WI38 (cell line): ENCODE data around the gene POLR2J3.
"Not testable (repeated sequence)": the region's sequence is repeated elsewhere in the genome, so short reads cannot be mapped to it uniquely, and the experiment has no call there.

Experiments used
- H3K4me3 ChIP-seq: 2 replicates; pipeline ENCODE4 v1.5.1; 2011; ENCODE audit warnings: low read depth, mild to moderate bottlenecking, control low read depth, low read length
- CTCF ChIP-seq: IDR thresholded peaks from 2 replicates; pipeline ENCODE4 v1.5.1; 2012; ENCODE audit warnings: low read depth, mild to moderate bottlenecking, control low read depth, low read length

POLR2J3 gene

GRCh38 chr7:102572261-102573239, at the start of gene POLR2J3:
Gene POLR2J3, minus strand, starts transcription at chr7:102572583. Its CDS starts 62 bp downstream, at chr7:102572521.
- H3K4me3 ChIP-seq, result peak within 1 kb of the TSS; percentile 63
- peak; percentile 49 for TF ChIP-seq CTCF

GRCh38 chr7:102618122-102618521, 45.7 kb upstream of the POLR2J3 start:
- H3K4me3 ChIP-seq, result not testable (repeated sequence)

DNA sequence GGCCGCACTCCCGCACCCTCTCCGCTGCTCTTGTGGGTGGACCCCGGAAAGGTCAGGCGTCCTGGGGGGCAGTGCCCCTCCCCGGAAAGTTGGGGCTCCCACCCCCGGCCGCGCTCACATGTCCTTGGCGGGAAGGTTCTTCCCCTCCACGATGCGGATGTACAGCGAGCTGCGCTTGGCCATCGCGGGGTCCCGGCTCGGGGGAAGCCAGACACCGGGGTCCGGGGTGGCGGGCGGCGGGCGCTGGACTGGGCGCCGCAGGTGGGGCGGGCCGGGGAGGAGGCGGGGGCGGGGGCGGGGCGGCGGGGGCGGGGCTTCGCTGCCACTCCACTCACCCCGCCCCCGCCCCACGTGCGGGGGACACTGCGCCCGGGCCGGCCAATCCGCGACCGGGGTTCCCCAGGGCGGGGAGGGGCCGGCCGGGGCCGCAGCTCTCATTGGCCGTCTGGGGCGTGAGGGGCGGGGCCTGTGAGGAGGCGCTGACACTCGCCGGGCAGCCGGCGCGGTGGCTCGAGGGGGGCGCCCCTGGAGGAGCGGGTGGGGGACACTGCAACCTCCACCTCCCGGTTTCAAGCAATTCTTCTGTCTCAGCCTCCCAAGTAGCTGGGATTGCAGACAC, 44.2 kb upstream of the POLR2J3 start, which contains the start of gene RASA4:
TSS of gene RASA4 (minus strand) at position 250 of the 619 bp plus-strand sequence. CDS start at position 183, 67 bp downstream.
- H3K4me3 ChIP-seq, result peak within 1 kb of the TSS; percentile 48

DNA sequence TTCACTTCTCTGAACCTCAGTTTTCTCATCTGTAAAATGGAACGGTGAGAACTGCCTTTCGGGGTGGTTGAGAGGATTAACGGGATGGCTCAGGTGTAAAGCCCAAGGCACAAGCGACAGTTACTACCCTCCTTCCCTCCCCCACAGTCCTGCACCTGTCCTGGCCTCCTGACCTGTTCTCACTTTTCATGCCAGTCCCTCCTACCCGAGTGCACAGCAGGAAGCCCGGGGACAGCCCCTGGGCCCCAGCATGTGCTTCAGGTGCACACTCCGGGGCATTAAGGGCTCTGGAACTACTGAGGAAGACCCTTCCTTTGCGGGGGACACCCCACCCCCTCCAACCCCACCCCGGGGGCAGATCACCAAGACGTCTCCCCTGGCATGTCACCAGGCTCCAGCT, 43.5 kb upstream of the POLR2J3 start:
- H3K4me3 ChIP-seq, result not testable (repeated sequence)

DNA sequence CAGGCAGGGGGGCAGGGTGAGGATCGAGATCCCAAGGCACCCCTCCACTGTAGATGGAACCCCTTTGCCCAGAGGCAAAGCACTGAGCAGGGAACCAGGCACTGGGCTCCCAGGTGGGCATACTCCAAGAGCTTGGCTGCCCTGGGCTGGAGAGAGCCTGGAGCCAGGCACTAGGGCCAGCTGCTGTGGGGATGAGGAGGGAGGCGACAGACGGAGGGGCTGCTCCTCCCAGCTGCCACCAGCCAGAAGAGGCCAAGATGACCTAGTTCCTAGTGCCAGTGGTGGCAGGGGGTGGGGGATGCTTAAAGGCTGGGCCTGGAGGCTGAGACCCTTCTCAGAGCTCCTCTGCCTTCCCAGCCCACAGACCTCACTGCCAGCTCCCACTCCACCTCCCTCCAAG, 42.5 kb upstream of the POLR2J3 start:
- H3K4me3 ChIP-seq, result not testable (repeated sequence)

- not testable (repeated sequence) for H3K4me3 ChIP-seq
Observed at GRCh38 chr7:102614346-102614697, 41.9 kb upstream of the POLR2J3 start.

DNA sequence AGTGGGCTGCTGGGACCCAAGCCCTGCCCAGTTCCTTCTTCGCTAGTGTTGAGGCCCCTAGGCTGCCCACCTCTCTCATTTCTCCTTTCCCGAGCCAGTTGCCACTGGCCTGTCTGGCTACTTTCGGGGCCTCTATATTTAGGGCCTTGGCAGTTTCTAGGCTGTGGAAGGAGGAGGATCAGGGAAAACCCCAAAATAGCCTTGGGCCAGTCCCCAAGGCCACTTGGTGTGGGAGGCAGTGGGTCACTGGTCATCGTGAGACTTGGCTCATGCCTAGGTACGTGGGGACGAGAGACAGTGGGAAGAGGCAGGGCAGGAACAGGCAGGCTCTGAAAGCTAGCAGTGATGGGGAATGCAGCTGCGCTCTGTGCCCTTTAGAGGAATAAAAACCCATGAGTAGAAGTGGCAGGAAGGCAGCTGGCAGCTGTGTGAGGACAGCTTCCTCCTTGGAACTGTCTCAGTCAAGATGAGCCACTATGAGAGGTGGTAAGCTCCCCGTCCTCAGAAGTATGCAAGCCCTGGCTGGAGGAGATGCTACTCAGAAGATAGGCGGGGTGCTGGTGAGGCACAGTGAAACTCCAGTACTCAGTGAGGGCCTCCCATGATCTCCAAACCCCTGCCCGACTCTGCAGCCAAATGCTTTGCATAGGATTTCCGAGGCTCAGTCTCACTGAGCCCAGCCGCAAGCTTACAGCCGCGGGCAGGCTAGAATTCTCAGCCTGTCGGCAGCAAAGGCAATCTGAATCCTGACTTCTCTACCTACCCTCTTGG, 41.4 kb upstream of the POLR2J3 start:
- not testable (repeated sequence) for H3K4me3 ChIP-seq

- H3K4me3 ChIP-seq, result not testable (repeated sequence)
Observed at GRCh38 chr7:102611675-102612325, 39.4 kb upstream of the POLR2J3 start.

- H3K4me3 ChIP-seq, result not testable (repeated sequence)
Observed at GRCh38 chr7:102611013-102611674, 38.8 kb upstream of the POLR2J3 start.

DNA sequence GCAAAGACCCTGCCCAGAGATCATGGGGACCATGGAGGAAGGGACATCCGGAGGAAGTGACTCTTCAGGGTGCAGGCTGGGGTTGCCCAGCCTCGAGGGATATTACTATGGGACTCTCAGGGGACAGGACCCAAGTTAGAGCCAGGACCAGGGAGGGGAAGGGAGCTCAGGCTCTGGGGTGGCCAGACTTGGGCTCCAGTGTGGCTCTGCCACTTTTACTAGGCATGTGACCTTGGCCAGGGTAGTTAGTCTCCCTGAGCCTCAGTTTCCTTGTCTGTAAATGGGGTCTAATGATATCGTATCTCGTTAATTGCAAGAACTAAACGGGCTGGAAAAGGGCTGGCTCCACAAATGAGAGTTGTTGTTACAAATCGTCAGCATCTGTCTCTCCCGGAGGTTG, 38.1 kb upstream of the POLR2J3 start:
- not testable (repeated sequence) for H3K4me3 ChIP-seq

DNA sequence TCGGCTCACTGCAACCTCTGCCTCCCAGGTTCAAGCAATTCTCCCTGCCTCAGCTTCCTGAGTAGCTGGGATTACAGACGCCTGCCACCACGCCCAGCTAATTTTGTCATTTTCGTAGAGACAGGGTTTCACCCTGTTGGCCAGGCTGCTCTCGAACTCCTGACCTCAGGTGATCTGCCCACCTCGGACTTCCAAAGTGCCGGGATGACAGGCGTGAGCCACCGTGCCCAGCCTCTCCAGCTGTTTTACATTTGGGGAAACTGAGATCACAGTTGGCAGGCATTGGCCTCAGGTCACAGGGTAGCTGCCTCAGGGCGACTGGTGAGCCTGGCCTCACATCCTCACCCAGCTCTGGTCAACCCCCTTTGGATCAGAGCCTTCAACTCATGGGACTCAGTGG, 37.4 kb upstream of the POLR2J3 start:
- H3K4me3 ChIP-seq, result not testable (repeated sequence)

DNA sequence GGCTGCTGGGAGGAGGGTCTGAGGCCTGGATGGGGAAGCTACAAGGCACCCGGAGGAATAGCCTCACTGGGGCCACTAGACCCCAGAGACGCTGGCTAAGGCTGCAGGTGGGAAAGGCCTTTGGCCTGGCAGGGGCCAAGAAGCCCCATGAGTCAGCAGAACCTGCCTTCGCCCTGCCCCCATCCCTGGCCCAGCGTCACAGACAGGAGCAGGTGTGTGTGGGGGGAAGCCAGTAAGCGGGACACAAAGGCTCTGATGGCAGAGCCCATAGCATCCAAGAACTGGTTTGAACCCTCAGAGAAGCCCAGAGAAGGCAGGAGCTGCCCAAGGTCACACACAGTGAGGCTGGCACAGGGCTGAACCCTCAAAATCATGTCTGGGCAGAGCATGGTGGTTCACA, 34.5 kb upstream of the POLR2J3 start:
- H3K4me3 ChIP-seq, result not testable (repeated sequence)

- not testable (repeated sequence) for H3K4me3 ChIP-seq
Observed at GRCh38 chr7:102604431-102605145, 32.2 kb upstream of the POLR2J3 start.

DNA sequence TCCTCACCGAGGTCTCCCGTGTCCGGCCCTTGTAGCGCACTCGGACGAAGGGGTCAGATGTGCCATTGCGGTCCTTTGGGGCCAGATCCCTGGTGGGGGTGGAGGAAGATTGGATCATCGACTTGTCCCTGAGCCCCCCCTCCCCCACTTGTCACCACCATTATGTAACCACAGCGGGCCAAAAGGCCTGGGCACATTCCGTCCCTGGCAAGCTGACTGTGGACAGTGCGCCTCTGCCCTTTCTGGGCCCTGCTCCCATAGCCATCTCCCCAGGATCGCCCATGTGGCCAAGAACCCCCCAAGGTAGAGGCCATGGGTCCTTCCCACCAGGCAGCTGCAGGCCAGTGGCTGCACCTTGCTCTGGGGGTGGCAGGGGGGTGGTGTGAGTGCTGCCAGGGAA, 29.9 kb upstream of the POLR2J3 start:
- H3K4me3 ChIP-seq, result not testable (repeated sequence)

DNA sequence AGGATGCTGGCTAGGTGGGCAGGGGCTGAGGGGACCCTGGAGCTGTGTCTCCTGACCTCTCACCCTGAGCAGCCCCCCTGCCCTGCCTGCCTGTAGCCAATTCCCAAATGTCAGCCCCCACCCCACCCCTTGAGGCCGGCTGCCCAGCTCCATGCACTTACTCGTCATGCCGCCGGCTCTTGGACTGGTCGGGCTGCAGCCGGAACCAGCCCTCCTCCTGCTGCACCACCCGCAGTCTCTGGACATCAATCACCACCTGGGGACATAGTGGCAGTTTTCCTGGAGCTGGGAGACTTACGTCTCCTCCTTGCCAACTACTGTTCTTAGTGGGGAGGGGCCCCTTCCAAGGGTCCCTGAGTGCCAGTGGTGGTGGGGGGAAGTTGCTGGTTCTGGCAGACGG, 27.3 kb upstream of the POLR2J3 start:
- not testable (repeated sequence) for H3K4me3 ChIP-seq

GRCh38 chr7:102596036-102596435, 23.7 kb upstream of the POLR2J3 start:
- H3K4me3 ChIP-seq, result not testable (repeated sequence)

- H3K4me3 ChIP-seq, result not testable (repeated sequence)
Observed at GRCh38 chr7:102593637-102594334, 21.4 kb upstream of the POLR2J3 start.
